ENCODE data around the gene SPRTN. TPM values are rescaled to one million over a fixed set of nuclear protein-coding genes. Genes with fewer than 3 reads are reported as not detected.

The SPRTN gene
- polyA plus RNA-seq, 3 donors: 12.7 to 15.6 (median 12.7) TPM

GRCh38 chr1:231362325-231362724 lies 24.2 kb downstream of the SPRTN start:
- DNase-seq (ENCODE audit: extremely low read depth in 1 of 11, low read depth in 9 of 11, low spot score in 4 of 11): no peak

DNA sequence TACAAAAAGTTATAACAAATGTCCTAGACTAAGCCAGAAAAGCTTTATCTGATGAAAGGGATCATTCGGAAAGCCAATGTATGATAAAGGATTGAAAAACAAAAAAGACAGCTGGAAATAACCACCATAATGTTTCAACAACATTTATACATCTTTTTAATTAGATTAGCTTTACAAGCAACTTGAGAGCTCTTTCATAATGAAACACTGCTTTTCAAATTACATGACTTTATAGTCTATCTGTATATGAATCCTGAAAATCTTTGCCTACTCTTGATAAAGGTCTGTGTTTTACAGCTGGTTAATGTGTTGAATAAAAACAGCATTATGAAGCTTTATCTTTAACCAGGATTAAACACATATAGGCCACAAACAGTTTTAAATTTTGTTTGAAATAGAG lies 25.5 kb downstream of the SPRTN start:
- no peak for DNase-seq (ENCODE audit: extremely low read depth in 1 of 11, low read depth in 9 of 11, low spot score in 4 of 11)

DNA sequence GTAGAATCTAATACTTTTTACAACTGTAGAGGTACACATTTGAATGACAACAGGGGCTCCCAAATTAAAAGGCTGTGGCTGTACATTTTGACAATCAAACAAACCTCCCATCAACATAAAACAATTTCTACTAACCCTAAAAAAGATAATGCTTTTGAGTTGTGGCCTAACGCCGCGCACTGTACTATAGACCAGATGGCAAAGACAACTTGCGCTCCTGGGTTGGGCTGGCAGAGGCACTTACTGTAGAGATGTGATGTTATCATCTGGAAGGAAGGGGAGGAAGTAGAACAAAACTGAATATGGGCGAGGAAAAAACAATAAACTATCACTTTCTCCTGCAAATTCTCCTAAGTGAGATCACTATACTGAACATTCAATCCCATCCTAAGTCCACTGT lies 26.1 kb downstream of the SPRTN start:
- DNase-seq (ENCODE audit: extremely low read depth in 1 of 11, low read depth in 9 of 11, low spot score in 4 of 11): no peak

DNA sequence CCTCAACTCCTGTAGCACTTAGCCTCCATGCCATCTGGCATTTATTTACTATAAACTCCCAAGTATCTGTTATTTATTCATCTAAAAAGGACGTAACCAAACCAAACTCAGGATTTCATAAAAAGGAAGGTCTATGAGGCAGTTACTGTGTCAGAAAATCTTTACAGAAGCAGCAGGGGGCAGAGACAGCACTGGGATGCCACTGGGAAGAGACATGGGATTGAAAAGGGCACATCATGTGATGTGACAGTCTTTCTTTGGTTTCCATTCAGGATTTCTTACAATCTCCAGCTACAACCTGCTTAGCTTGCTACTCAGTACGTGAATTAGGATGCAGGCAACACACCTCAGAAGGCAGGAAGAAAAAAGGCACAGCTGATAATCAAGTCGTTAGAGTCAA lies 31.2 kb downstream of the SPRTN start:
- DNase-seq (ENCODE audit: extremely low read depth in 1 of 11, low read depth in 9 of 11, low spot score in 4 of 11): no peak

DNA sequence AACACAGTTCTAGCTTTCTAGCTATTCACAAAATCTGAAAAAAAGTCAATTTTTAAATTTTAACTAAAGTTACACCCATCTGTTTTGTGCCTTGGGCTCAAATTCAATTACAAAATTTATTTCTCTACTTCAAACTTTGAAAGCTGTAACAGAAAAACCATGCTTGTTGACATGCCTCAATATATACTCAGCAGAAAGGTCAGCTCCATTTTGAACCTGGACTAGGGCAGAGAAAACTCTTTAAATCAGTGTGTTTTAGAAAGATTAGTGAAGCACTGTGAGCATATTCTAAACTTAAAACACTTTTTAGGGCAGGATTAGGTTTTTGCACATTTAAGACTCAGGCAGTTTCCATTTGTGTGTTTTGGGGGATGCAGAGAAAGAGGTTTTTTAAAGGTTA lies 34.4 kb downstream of the SPRTN start:
- no peak for DNase-seq (ENCODE audit: extremely low read depth in 1 of 11, low read depth in 9 of 11, low spot score in 4 of 11)

GRCh38 chr1:231374394-231374793 lies 36.3 kb downstream of the SPRTN start:
- no peak for DNase-seq (ENCODE audit: extremely low read depth in 1 of 11, low read depth in 9 of 11, low spot score in 4 of 11)

GRCh38 chr1:231376101-231376500 lies 38.0 kb downstream of the SPRTN start:
- DNase-seq (ENCODE audit: extremely low read depth in 1 of 11, low read depth in 9 of 11, low spot score in 4 of 11): no peak

- DNase-seq (ENCODE audit: extremely low read depth in 1 of 11, low read depth in 9 of 11, low spot score in 4 of 11): no peak
These were observed 38.9 kb downstream of the SPRTN start for GRCh38 chr1:231376875-231377549.

GRCh38 chr1:231381729-231382128 lies 43.6 kb downstream of the SPRTN start:
- DNase-seq (ENCODE audit: extremely low read depth in 1 of 11, low read depth in 9 of 11, low spot score in 4 of 11): no peak

- no peak for DNase-seq (ENCODE audit: extremely low read depth in 1 of 11, low read depth in 9 of 11, low spot score in 4 of 11)
These were observed 44.3 kb downstream of the SPRTN start for GRCh38 chr1:231382426-231382825.

DNA sequence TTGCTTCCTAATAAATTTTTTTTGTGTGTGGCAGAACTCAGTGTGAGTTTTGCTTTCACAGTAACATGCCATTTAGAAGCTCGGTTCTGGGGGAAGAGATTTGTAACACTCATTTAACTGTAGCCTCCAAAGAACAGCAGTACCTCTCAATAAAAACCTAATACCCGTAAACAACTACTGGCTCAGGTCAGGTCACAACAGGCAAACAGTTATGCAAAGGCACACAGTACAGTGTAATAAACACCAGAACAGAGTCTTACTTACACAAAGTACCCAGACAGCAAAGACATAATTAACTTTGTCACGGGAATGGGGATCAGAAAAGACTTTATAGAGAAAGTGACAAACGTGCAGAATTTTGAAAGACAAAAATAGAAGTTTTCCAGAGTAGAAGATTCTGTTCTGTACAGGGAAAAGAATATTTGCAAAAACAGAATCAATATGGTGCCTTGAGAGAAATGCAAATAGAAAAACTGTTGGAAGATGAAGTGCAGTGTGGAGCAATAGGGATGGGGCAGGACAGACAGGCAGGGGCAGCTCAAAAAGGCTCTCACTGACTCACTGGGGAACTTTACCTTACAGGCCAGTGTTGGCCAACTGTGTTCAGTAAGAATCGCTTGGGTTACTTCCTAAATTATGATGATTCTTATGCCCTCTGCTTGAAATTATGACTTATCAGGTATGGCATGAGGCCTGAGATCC lies 45.2 kb downstream of the SPRTN start:
- DNase-seq (ENCODE audit: extremely low read depth in 1 of 11, low read depth in 9 of 11, low spot score in 4 of 11): peak in 1 of 11 donors; percentile 19

- DNase-seq (ENCODE audit: extremely low read depth in 1 of 11, low read depth in 9 of 11, low spot score in 4 of 11): no peak
These were observed 46.8 kb downstream of the SPRTN start for GRCh38 chr1:231384696-231385415.

DNA sequence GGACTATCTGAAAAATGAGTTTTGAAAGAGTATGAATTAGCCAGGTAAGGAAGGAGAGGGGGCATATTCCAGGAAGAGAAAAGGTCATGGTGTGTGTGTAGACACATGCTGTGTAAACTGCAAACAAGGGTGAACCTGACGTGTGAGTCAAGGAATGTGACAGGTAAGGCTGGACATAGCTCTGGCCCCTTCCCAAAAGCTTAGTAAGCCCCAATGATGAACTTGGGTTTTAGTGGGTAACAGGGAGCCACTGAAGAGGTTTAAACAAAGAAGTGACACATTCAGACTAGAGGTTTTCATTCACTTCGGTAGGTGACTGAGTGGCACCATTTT lies 47.3 kb downstream of the SPRTN start:
- no peak for DNase-seq (ENCODE audit: extremely low read depth in 1 of 11, low read depth in 9 of 11, low spot score in 4 of 11)

- DNase-seq (ENCODE audit: extremely low read depth in 1 of 11, low read depth in 9 of 11, low spot score in 4 of 11): no peak
These were observed 48.4 kb downstream of the SPRTN start for GRCh38 chr1:231386466-231386865.

GRCh38 chr1:231387770-231388669 lies 49.9 kb downstream of the SPRTN start:
- DNase-seq (ENCODE audit: extremely low read depth in 1 of 11, low read depth in 9 of 11, low spot score in 4 of 11): no peak

GRCh38 chr1:231390071-231390470 lies 52.0 kb downstream of the SPRTN start:
- DNase-seq (ENCODE audit: extremely low read depth in 1 of 11, low read depth in 9 of 11, low spot score in 4 of 11): no peak

DNA sequence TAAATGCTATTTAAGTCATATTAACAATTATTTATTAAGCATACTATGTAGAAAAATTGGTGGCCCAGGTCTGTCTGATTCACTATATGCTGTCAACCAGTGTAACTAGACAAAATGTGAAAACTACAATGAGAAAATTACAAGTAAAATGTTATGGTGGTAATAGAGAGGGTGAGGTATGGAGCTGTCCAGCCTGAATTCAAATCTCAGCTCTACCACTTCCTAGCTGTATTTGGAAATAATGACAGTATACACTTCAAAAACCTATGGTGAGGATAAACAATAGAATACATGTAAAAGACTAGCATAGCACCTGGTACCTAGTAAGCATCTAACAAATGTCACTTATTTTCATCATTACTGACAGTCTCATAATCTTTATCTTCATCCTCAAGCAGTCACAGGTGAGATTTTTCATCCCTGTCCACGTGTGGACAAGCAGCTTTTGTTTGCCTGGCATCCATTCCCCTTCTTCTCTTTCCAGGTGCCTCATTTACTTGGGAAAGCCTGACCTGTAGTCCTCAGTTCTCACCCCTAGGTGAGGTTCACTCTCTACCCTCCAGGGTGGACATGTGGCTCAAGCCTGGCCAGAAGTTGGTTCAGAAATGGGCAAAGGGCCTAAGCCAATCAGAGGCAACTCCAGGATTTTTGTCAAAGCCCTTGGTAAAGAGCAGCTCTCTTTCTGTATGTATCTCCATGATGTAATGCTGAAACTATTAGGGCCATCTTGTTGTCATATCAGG lies 54.5 kb downstream of the SPRTN start:
- no peak for DNase-seq (ENCODE audit: extremely low read depth in 1 of 11, low read depth in 9 of 11, low spot score in 4 of 11)

- DNase-seq (ENCODE audit: extremely low read depth in 1 of 11, low read depth in 9 of 11, low spot score in 4 of 11): no peak
These were observed 55.6 kb downstream of the SPRTN start for GRCh38 chr1:231393668-231394067.

Measured in renal cortex interstitium (tissue), 11 donors.